ENCODE data around the gene CPTP. TPM values are rescaled to one million over a fixed set of nuclear protein-coding genes. Genes with fewer than 3 reads are reported as not detected.
A peak's percentile ranks its signal among the peaks of the same experiment; 100 is the strongest.

Gene CPTP
- total RNA-seq, 4 donors from 2014 or later = 12.0 to 24.9 (median 18.8) TPM

DNA sequence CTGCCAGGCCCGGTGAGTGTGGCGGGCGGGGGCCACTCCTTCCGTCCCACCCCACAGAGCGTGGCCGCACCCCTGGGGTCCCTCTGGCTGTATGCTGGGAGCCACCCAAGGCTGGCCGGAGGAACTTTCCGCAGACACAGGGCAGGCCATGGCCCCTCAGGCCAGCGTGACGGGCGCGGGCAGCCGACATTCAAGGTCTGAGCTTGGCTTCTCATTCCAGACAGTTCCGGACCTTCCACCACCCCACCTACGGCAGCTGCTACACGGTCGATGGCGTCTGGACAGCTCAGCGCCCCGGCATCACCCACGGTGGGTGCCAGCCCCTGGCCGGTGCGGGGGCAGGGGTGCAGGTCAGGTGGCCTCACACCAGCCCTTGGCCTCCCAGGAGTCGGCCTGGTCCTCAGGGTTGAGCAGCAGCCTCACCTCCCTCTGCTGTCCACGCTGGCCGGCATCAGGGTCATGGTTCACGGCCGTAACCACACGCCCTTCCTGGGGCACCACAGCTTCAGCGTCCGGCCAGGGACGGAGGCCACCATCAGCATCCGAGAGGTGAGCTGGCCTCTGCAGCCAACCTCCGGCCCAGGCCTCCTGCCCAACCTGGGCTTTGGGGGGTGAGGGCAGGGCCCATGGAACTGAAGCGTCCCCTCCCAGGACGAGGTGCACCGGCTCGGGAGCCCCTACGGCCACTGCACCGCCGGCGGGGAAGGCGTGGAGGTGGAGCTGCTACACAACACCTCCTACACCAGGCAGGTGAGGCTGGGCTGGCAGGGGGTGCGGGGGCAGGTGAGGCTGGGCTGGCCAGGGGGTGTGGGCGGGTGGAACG lies 37.1 kb upstream of the CPTP start:
- peaks cover 0 to 18% (median 3%) of the 10 kb centered on the region in 4 donors for H3K4me1 ChIP-seq
- H3K4me3 ChIP-seq = no peak overlapping the region
- no peak for DNase-seq (ENCODE audit: low spot score in 2 of 2)
- peaks cover 0 to 3% (median 0%) of the 10 kb centered on the region in 3 donors for H3K36me3 ChIP-seq
- peaks cover 0 to 23% of the 10 kb centered on the region in 2 donors for H3K27me3 ChIP-seq
- no peak overlapping the region for H3K27ac ChIP-seq
- TF ChIP-seq CTCF (IDR thresholded peaks at IDR 0.05) (no peak), POLR2A (IDR thresholded peaks at IDR 0.05) (no peak), EP300 (IDR thresholded peaks at IDR 0.05) (no peak)
- 87 to 91% methylated on average over 25 to 26 of the region's 46 CpGs for WGBS, 2 donors
- no peaks in the 10 kb centered on the region for H3K9me3 ChIP-seq

DNA sequence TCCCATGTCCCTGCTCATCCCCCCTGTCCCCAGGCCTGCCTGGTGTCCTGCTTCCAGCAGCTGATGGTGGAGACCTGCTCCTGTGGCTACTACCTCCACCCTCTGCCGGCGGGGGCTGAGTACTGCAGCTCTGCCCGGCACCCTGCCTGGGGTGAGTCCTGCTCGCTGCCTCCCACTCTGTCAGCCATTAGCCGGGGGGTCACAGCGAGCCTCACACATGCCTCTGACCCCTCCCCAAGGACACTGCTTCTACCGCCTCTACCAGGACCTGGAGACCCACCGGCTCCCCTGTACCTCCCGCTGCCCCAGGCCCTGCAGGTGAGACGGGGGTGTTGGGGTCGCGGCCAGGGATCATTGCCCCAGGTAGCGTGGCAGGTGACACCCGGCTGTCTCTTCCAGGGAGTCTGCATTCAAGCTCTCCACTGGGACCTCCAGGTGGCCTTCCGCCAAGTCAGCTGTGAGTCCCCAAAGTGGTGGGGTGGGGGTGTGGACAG lies 34.3 kb upstream of the CPTP start:
- peaks cover 0 to 18% (median 3%) of the 10 kb centered on the region in 4 donors for H3K4me1 ChIP-seq
- WGBS, 2 donors = 60 to 64% methylated on average over 13 to 15 of the region's 15 CpGs
- peaks cover 0 to 19% of the 10 kb centered on the region in 2 donors for H3K27me3 ChIP-seq
- TF ChIP-seq CTCF (IDR thresholded peaks at IDR 0.05) = peak; percentile 38 to 66 (median 45)
- no peak for TF ChIP-seq POLR2A (IDR thresholded peaks at IDR 0.05)
- no peak for TF ChIP-seq EP300 (IDR thresholded peaks at IDR 0.05)
- peaks cover 0 to 31% (median 0%) of the 10 kb centered on the region in 3 donors for H3K36me3 ChIP-seq
- no peak overlapping the region for H3K27ac ChIP-seq
- H3K9me3 ChIP-seq = no peaks in the 10 kb centered on the region
- H3K4me3 ChIP-seq = no peak overlapping the region
- DNase-seq (ENCODE audit: low spot score in 2 of 2) = no peak

- H3K4me3 ChIP-seq = no peak overlapping the region
- TF ChIP-seq EP300 (IDR thresholded peaks at IDR 0.05) (no peak), CTCF (IDR thresholded peaks at IDR 0.05) (no peak), POLR2A (IDR thresholded peaks at IDR 0.05) (no peak)
- no peaks in the 10 kb centered on the region for H3K9me3 ChIP-seq
- peaks cover 0 to 11% of the 10 kb centered on the region in 2 donors for H3K27me3 ChIP-seq
- H3K27ac ChIP-seq = no peak overlapping the region
- peaks cover 0 to 39% (median 0%) of the 10 kb centered on the region in 3 donors for H3K36me3 ChIP-seq
- peaks cover 0 to 18% (median 3%) of the 10 kb centered on the region in 4 donors for H3K4me1 ChIP-seq
- WGBS, 2 donors = 47 to 55% methylated on average over 16 to 28 of the region's 28 CpGs
- DNase-seq (ENCODE audit: low spot score in 2 of 2) = no peak
These were observed 33.5 kb upstream of the CPTP start for GRCh38 chr1:1291023-1291528.

GRCh38 chr1:1291548-1292441 lies 32.8 kb upstream of the CPTP start:
- Histone ChIP-seq H3K4me1 (peaks cover 0 to 18% (median 3%) of the 10 kb centered on the region in 4 donors), H3K9me3 (no peaks in the 10 kb centered on the region), H3K4me3 (no peak overlapping the region), H3K27ac (no peak overlapping the region), H3K27me3 (peaks cover 0 to 4% of the 10 kb centered on the region in 2 donors), H3K36me3 (peaks cover 0 to 46% (median 0%) of the 10 kb centered on the region in 3 donors)
- TF ChIP-seq POLR2A (IDR thresholded peaks at IDR 0.05) (no peak), CTCF (IDR thresholded peaks at IDR 0.05) (peak; percentile 22 to 83 (median 42))
- peak in 1 of 2 donors; percentile 48 for DNase-seq (ENCODE audit: low spot score in 2 of 2)
- 62 to 65% methylated on average over 20 to 34 of the region's 45 CpGs for WGBS, 2 donors

Data from tibial nerve (tissue), 4 donors.